Esophagus muscularis mucosa (tissue), 3 donors: Measurements from ENCODE around the gene MARK1.

Source experiments
- POLR2A ChIP-seq: fragments of 450-650 bp; IDR thresholded peaks from one replicate; pipeline ENCODE4 v1.6.1; 2017; ENCODE audit warnings: antibody characterized with exemption, moderate library complexity, mild to moderate bottlenecking, low read depth
- POLR2AphosphoS5 ChIP-seq, 2 donors: sonication (generic); formaldehyde crosslinking; IDR thresholded peaks; one replicate each; pipeline ENCODE4 v1.6.1; 2017; ENCODE audit warnings: antibody characterized with exemption in 2 of 2
- TF ChIP-seq, protein P1 (sequence below), 3 experiments: fragments of 200-600 bp in 2 of 3; fragments of 450-650 bp in 1 of 3; sonication (generic) in 2 of 3; IDR thresholded peaks; one replicate each; pipeline ENCODE4 v1.5.1; 2017 to 2019; ENCODE audit warnings: antibody characterized with exemption in 3 of 3, mild to moderate bottlenecking in 2 of 3, moderate library complexity in 1 of 3

DNA sequence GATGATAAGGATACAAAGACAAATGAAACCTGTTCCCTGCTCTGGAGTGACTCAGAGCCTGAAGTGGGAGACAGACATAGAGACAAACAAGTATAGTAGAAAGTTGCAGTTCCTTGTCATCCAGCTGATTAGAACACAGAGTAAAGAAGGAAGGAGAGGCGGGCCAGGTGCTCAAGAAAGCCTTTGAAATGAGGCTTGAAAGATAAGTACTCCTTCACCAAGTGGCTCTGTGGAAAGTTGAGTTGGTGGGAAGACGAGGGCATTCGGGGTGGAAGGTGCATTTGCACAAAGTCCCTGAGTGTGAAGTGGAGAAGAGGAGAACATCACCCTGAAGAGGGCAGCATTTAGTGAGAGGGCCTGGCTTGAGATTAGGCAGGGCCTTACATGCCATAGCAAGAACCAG is 17.0 kb downstream of the MARK1 start:
- TF ChIP-seq, protein P1, sequence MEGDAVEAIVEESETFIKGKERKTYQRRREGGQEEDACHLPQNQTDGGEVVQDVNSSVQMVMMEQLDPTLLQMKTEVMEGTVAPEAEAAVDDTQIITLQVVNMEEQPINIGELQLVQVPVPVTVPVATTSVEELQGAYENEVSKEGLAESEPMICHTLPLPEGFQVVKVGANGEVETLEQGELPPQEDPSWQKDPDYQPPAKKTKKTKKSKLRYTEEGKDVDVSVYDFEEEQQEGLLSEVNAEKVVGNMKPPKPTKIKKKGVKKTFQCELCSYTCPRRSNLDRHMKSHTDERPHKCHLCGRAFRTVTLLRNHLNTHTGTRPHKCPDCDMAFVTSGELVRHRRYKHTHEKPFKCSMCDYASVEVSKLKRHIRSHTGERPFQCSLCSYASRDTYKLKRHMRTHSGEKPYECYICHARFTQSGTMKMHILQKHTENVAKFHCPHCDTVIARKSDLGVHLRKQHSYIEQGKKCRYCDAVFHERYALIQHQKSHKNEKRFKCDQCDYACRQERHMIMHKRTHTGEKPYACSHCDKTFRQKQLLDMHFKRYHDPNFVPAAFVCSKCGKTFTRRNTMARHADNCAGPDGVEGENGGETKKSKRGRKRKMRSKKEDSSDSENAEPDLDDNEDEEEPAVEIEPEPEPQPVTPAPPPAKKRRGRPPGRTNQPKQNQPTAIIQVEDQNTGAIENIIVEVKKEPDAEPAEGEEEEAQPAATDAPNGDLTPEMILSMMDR (IDR thresholded peaks at IDR 0.05): no peak
- no peak for TF ChIP-seq POLR2A
- no peak for TF ChIP-seq POLR2AphosphoS5 (IDR thresholded peaks at IDR 0.05)
